H9 (cell line): Measurements from ENCODE around the gene JARID2. TPM values are rescaled to one million over a fixed set of nuclear protein-coding genes. Genes with fewer than 3 reads are reported as not detected.
A peak's percentile ranks its signal among the peaks of the same experiment; 100 is the strongest.

Experiments used
- DNase-seq: peaks from one replicate; pipeline ENCODE4 v3.0.0-alpha.2; 2017
- H2AFZ ChIP-seq: one replicate; pipeline ENCODE4 v1.6.1; 2013; ENCODE audit warnings: mild to moderate bottlenecking, low read length, control low read depth, moderate library complexity
- H2AK5ac ChIP-seq: 2 replicates; pipeline ENCODE4 v1.6.1; 2013; ENCODE audit warnings: low read length, control low read depth, mixed read lengths; ENCODE audit not compliant: insufficient read length
- H2BK120ac ChIP-seq: one replicate; pipeline ENCODE4 v1.6.1; 2013; ENCODE audit warnings: low read depth, mild to moderate bottlenecking, low read length, control low read depth, inconsistent platforms; ENCODE audit not compliant: poor library complexity, severe bottlenecking
- H2BK12ac ChIP-seq: 2 replicates; pipeline ENCODE4 v1.6.1; 2013; ENCODE audit warnings: low read length, control low read depth, mixed read lengths, low read depth; ENCODE audit not compliant: insufficient read length
- H2BK15ac ChIP-seq: 2 replicates; pipeline ENCODE4 v1.6.1; 2013; ENCODE audit warnings: low read depth, low read length, control low read depth
- H2BK20ac ChIP-seq: one replicate; pipeline ENCODE4 v1.6.1; 2013; ENCODE audit warnings: low read depth, mild to moderate bottlenecking, low read length, control low read depth, inconsistent platforms; ENCODE audit not compliant: poor library complexity, severe bottlenecking
- H2BK5ac ChIP-seq: 2 replicates; pipeline ENCODE4 v1.6.1; 2013; ENCODE audit warnings: low read length, control low read depth, mixed read lengths; ENCODE audit not compliant: insufficient read length
- H3K14ac ChIP-seq: 2 replicates; pipeline ENCODE4 v1.6.1; 2013; ENCODE audit warnings: low read length, control low read depth; ENCODE audit not compliant: insufficient read depth
- H3K18ac ChIP-seq: 2 replicates; pipeline ENCODE4 v1.6.1; 2013; ENCODE audit warnings: low read depth, mild to moderate bottlenecking, mixed read lengths, low read length, control low read depth; ENCODE audit not compliant: insufficient read length
- H3K23ac ChIP-seq: 2 replicates; pipeline ENCODE4 v1.6.1; 2013; ENCODE audit warnings: low read length, control low read depth, mixed read lengths, low read depth; ENCODE audit not compliant: insufficient read length
- H3K23me2 ChIP-seq: 2 replicates; pipeline ENCODE4 v1.6.1; 2013; ENCODE audit warnings: low read depth, mild to moderate bottlenecking, mixed read lengths, low read length, control low read depth; ENCODE audit not compliant: insufficient read length, poor library complexity, severe bottlenecking
- H3K27ac ChIP-seq: 2 replicates; pipeline ENCODE4 v1.5.1; 2013; ENCODE audit warnings: low read length, control low read depth, mixed read lengths, low read depth; ENCODE audit not compliant: insufficient read length
- H3K27me3 ChIP-seq: 2 replicates; pipeline ENCODE4 v1.6.1; 2013; ENCODE audit warnings: low read length, control low read depth, inconsistent platforms; ENCODE audit not compliant: insufficient read depth
- H3K4ac ChIP-seq: 2 replicates; pipeline ENCODE4 v1.6.1; 2013; ENCODE audit warnings: low read depth, mild to moderate bottlenecking, control low read depth, inconsistent platforms, low read length, moderate library complexity
- H3K4me1 ChIP-seq: 2 replicates; pipeline ENCODE4 v1.6.1; 2013; ENCODE audit warnings: low read length, control low read depth, inconsistent platforms; ENCODE audit not compliant: insufficient read depth
- H3K4me2 ChIP-seq: 2 replicates; pipeline ENCODE4 v1.6.1; 2013; ENCODE audit warnings: low read length, control low read depth, mixed read lengths; ENCODE audit not compliant: insufficient read length, insufficient read depth
- H3K56ac ChIP-seq: 2 replicates; pipeline ENCODE4 v1.6.1; 2013; ENCODE audit warnings: low read depth, mild to moderate bottlenecking, mixed read lengths, low read length, control low read depth; ENCODE audit not compliant: insufficient read length
- H3K79me1 ChIP-seq: 2 replicates; pipeline ENCODE4 v1.6.1; 2013; ENCODE audit warnings: low read depth, mild to moderate bottlenecking, moderate library complexity, low read length, control low read depth, inconsistent platforms; ENCODE audit not compliant: insufficient read depth, poor library complexity, severe bottlenecking
- H3K79me2 ChIP-seq: 2 replicates; pipeline ENCODE4 v1.6.1; 2013; ENCODE audit warnings: low read length, control low read depth, inconsistent platforms; ENCODE audit not compliant: insufficient read depth
- H3K9ac ChIP-seq: 2 replicates; pipeline ENCODE4 v1.6.1; 2013; ENCODE audit warnings: low read length, control low read depth, mixed read lengths; ENCODE audit not compliant: insufficient read length; ENCODE audit errors: extremely low read depth
- H3K9me3 ChIP-seq: one replicate; pipeline ENCODE4 v1.6.1; 2013; ENCODE audit warnings: low read depth, low read length, inconsistent platforms; ENCODE audit not compliant: control insufficient read depth
- H3T11ph ChIP-seq: one replicate; pipeline ENCODE4 v1.6.1; 2013; ENCODE audit warnings: mild to moderate bottlenecking, low read length, control low read depth, inconsistent platforms
- H4K20me1 ChIP-seq: one replicate; pipeline ENCODE4 v1.6.1; 2013; ENCODE audit not compliant: control insufficient read depth, insufficient read length, insufficient read depth
- H4K5ac ChIP-seq: 2 replicates; pipeline ENCODE4 v1.6.1; 2013; ENCODE audit warnings: low read depth, mild to moderate bottlenecking, mixed read lengths, low read length, control low read depth; ENCODE audit not compliant: insufficient read length
- H4K8ac ChIP-seq: replicated peaks from 2 replicates; pipeline ENCODE4 v1.6.1; 2013; ENCODE audit warnings: low read length, control low read depth, mixed read lengths, low read depth; ENCODE audit not compliant: insufficient read length
- H4K91ac ChIP-seq: 2 replicates; pipeline ENCODE4 v1.6.1; 2013; ENCODE audit warnings: low read depth, mild to moderate bottlenecking, moderate library complexity, mixed read lengths, low read length, control low read depth; ENCODE audit not compliant: insufficient read length
- H3K27ac Mint-ChIP-seq, 3 experiments: 2 replicates in 2 of 3; 3 replicates in 1 of 3; pipeline ENCODE4 v1.8.0; 2020 to 2021; ENCODE audit warnings: mixed read lengths in 3 of 3, mild to moderate bottlenecking in 1 of 3, moderate library complexity in 1 of 3
- H3K27me3 Mint-ChIP-seq: 2 replicates; pipeline ENCODE4 v1.8.0; 2021; ENCODE audit warnings: low read depth, mild to moderate bottlenecking, moderate library complexity, mixed read lengths
- H3K36me3 Mint-ChIP-seq, 3 experiments: 2 replicates in 2 of 3; 3 replicates in 1 of 3; pipeline ENCODE4 v1.8.0; 2020 to 2021; ENCODE audit warnings: low read depth in 3 of 3, mixed read lengths in 3 of 3; ENCODE audit not compliant: insufficient read depth in 1 of 3
- H3K4me1 Mint-ChIP-seq, 2 experiments: 2 replicates each; pipeline ENCODE4 v1.8.0; 2020; ENCODE audit warnings: mixed read lengths in 2 of 2
- H3K4me3 Mint-ChIP-seq, 2 experiments: 2 replicates in 1 of 2; 3 replicates in 1 of 2; pipeline ENCODE4 v1.8.0; 2020 to 2021; ENCODE audit warnings: mild to moderate bottlenecking in 2 of 2, mixed read lengths in 2 of 2, moderate library complexity in 1 of 2
- H3K9me3 Mint-ChIP-seq, 2 experiments: 2 replicates in 1 of 2; 3 replicates in 1 of 2; pipeline ENCODE4 v1.8.0; 2020; ENCODE audit warnings: mild to moderate bottlenecking in 2 of 2, mixed read lengths in 2 of 2, moderate library complexity in 1 of 2
- WGBS: extraction: QIAGEN DNeasy Blood & Tissue Kit; methylation state at CpG from one replicate; pipeline ENCODE4 v1.1.7; 2013; ENCODE audit warnings: missing lambda C conversion rate, low lambda C conversion rate, mixed read lengths; ENCODE audit not compliant: insufficient read length; ENCODE audit errors: extremely low coverage; 5-methylcytosine and 5-hydroxymethylcytosine counted together
- total RNA-seq: library from RNA; stranded (reverse); gene quantifications from 2 replicates; pipeline ENCODE4 v1.2.1, GENCODE V29; 2021
- TF ChIP-seq, protein P1 (sequence below): fragments of 200-600 bp; sonication (generic); conservative IDR thresholded peaks from 3 replicates; pipeline ENCODE4 v1.8.0; 2021; ENCODE audit warnings: antibody characterized with exemption, mild to moderate bottlenecking

The JARID2 gene
- total RNA-seq, 1 experiment from 2014 or later, result 174 TPM

DNA sequence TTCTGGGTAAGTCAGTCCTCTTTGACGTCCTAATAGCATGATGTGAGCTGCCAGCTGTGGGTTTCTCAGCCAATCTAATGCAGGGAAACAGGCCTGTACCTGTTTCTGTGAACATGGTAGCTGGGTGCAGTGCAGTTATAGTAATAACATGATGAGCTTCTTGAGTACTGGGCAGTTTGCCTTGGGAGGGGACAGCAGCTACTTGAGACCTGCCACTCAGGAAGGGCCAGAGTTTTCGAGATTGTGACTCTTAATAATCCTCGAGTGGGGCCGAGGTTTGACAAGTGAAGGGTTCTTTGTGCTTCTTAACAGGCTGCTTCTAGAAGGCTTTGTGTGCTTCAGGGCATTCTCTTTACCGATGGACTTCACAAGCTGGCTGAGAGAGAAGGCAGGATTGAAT, 180.1 kb downstream of the JARID2 start:
- Mint-ChIP-seq H3K9me3 (no peaks in the 10 kb centered on the region), H3K4me3 (peak overlapping the region in 1 of 2 experiments; percentile 24; a peak in 1 of 5 replicates), H3K27ac (peak overlapping the region in 2 of 3 experiments; percentile 52 to 84; a peak in 4 of 7 replicates), H3K36me3 (peaks cover 0 to 31% (median 4%) of the 10 kb centered on the region in 3 experiments; a peak in 5 of 7 replicates), H3K4me1 (peaks cover 88 to 90% of the 10 kb centered on the region in 2 experiments), H3K27me3 (no peaks in the 10 kb centered on the region)
- Histone ChIP-seq H3K56ac (no peak overlapping the region), H3K4ac (no peak overlapping the region), H4K5ac (no peak overlapping the region), H4K8ac (no peak overlapping the region), H3K23me2 (no peaks in the 10 kb centered on the region), H3K27ac (no peak overlapping the region), H4K91ac (no peak overlapping the region), H2BK5ac (no peak overlapping the region), H2BK12ac (no peak overlapping the region), H2AFZ (no peak overlapping the region), H2BK20ac (no peak overlapping the region), H3K23ac (no peak overlapping the region), H2BK15ac (no peak overlapping the region), H3K27me3 (no peaks in the 10 kb centered on the region), H2BK120ac (no peak overlapping the region), H2AK5ac (no peak overlapping the region), H3K4me1 (peaks cover 41% of the 10 kb centered on the region), H3T11ph (no peak overlapping the region), H3K4me2 (no peak overlapping the region), H4K20me1 (peaks cover 5% of the 10 kb centered on the region), H3K79me2 (peaks cover 92% of the 10 kb centered on the region), H3K79me1 (peaks cover 3% of the 10 kb centered on the region), H3K14ac (0 out of 2 replicates have a peak overlapping the region, but pooled peaks have one; percentile 5), H3K9ac (no peak overlapping the region), H3K18ac (no peak overlapping the region), H3K9me3 (no peaks in the 10 kb centered on the region)
- DNase-seq, result no peak
- TF ChIP-seq, protein P1, sequence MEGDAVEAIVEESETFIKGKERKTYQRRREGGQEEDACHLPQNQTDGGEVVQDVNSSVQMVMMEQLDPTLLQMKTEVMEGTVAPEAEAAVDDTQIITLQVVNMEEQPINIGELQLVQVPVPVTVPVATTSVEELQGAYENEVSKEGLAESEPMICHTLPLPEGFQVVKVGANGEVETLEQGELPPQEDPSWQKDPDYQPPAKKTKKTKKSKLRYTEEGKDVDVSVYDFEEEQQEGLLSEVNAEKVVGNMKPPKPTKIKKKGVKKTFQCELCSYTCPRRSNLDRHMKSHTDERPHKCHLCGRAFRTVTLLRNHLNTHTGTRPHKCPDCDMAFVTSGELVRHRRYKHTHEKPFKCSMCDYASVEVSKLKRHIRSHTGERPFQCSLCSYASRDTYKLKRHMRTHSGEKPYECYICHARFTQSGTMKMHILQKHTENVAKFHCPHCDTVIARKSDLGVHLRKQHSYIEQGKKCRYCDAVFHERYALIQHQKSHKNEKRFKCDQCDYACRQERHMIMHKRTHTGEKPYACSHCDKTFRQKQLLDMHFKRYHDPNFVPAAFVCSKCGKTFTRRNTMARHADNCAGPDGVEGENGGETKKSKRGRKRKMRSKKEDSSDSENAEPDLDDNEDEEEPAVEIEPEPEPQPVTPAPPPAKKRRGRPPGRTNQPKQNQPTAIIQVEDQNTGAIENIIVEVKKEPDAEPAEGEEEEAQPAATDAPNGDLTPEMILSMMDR, result no peak
- WGBS, result no CpG with 5 or more reads among the region's 5 CpGs
